GM12864 (cell line): ENCODE data around the gene PPP1R9A.

Source experiments
- DNase-seq: peaks from one replicate; pipeline ENCODE4 v3.0.0-alpha.2; 2011; ENCODE audit warnings: low read depth
- H3K4me3 ChIP-seq: 2 replicates; pipeline ENCODE4 v1.5.1; 2011; ENCODE audit warnings: mild to moderate bottlenecking, low read depth, low read length, control low read depth
- CTCF ChIP-seq: IDR thresholded peaks from 2 replicates; pipeline ENCODE4 v1.5.1; 2011; ENCODE audit warnings: low read depth, mild to moderate bottlenecking, moderate library complexity, low read length, control low read depth, inconsistent platforms; ENCODE audit errors: missing control alignments

The PPP1R9A gene

DNA sequence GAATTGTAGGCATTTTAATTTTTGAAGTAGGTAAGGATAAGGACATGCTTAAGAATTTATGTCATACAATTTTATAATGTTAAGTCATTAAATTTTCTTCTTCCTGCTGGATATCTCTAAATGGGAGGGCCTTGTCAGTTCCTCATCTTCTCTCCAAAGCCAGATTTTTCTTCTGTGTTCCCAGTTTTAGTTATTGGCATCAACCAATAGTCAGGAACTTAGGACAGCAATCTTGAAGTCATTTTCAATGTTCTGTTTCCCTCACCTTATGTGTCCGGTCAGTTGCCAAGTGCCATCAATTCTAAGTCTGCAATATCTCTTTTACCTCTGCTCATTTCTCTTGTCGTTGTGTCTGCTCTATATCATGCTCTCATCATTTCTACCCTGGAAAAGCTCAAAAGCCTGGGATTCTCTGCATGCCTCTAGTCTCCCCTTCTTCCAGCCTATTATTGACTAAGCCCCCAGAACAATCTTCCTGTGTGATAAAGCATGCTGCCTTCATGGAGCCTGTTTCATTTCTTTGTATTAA, 145.2 kb downstream of the PPP1R9A start:
- H3K4me3 ChIP-seq = no peak overlapping the region
- no peak for TF ChIP-seq CTCF
- no peak for DNase-seq

- no peak overlapping the region for H3K4me3 ChIP-seq
- TF ChIP-seq CTCF = no peak
- DNase-seq = no peak
These were observed 147.0 kb downstream of the PPP1R9A start for GRCh38 chr7:95054386-95054785.

DNA sequence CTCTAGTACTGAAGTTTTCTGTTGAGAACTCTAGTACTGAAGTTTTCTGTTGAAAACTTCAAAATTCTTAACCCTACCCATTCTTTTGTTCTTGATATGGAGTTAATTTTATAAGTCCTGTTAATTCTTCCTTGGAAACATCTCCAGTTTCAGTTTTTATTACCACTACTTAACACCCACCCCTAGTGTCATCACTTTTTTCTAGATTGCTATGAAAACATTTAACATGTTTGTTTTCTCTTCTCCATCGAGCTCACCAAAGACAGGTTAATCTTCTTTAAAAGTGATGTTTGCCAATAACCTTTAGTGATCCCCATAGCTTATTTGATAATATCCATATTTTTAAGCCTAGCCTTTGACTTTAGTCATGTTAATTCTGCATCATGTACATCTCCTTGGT, 147.9 kb downstream of the PPP1R9A start:
- no peak for DNase-seq
- no peak overlapping the region for H3K4me3 ChIP-seq
- no peak for TF ChIP-seq CTCF

DNA sequence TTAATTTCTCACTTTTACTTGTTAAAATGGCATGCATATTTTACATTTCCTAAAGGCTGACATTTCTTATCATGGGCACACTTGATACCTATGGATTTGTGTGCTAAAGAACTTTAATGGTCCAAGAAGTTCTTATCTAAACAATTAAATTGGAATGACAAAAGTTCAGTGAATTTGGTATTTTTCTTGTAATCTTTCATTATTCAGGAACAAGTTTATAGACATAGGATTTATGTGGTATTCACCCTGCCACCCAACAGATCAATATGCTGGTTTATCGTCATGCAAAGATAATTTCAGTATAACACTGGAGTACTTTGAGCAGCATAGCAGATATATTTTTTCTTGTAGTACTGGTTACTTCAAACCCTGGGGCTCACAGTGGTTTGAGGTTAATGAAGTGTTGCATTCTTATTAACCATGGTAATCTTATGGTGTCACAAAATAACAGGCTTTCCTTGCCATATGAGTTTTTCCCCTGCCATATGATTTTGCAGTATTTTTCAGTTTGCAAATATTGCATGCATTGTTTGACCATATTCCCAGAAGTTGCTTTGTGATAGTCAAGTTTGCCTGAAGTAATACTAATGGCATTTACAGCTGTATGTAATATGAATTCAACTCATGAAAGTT, 148.8 kb downstream of the PPP1R9A start:
- H3K4me3 ChIP-seq = no peak overlapping the region
- DNase-seq = no peak
- TF ChIP-seq CTCF = no peak

DNA sequence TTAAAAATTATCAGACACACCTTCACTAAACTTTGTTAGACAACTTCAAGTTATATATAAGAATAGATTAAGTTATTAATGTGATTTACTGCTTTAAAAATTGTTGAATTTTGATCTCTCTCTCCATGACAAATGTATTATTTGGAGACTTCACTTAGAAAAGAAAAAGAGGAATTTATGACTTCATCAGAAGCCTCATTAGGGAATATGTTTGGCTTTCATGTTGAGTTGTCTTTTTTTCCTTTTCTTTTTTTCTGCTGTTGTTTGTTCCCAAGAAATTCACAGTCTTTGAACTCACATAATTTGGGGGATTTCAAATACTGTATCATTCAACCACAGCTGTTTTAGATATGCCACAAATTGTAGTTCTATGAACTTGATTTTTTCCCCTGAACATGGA, 149.5 kb downstream of the PPP1R9A start:
- DNase-seq = no peak
- TF ChIP-seq CTCF = no peak
- H3K4me3 ChIP-seq = no peak overlapping the region

- H3K4me3 ChIP-seq = no peak overlapping the region
- DNase-seq = no peak
- TF ChIP-seq CTCF = no peak
These were observed 152.5 kb downstream of the PPP1R9A start for GRCh38 chr7:95059842-95060313.

DNA sequence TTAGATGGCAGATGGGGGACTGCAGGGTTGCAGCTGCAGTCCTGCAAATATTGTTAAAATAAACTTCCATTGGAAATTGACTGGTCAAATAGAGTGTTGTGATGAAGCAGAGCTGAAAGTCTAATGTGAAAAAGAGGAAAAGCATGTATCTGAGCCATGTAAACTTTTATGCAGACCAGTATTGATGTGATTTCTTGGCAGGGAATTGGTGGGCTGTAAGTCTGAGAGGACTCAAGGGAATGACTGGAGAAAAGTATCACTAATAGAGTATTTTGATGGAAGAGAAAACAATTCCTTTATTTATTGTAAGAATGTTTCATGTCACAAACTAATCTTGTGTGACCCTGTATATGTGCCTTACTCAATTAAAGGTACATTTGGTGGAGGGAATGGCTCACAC, 155.5 kb downstream of the PPP1R9A start:
- no peak overlapping the region for H3K4me3 ChIP-seq
- TF ChIP-seq CTCF = no peak
- DNase-seq = no peak
